H1 (cell line): ENCODE data around the gene GTF2IRD1. TPM values are rescaled to one million over a fixed set of nuclear protein-coding genes. Genes with fewer than 3 reads are reported as not detected.
A peak's percentile ranks its signal among the peaks of the same experiment; 100 is the strongest.

Experiments
- CTCF ChIA-PET: fragments of 300-600 bp; sonication (Branson Sonifier 250); formaldehyde crosslinking; loops from one replicate; lab custom pipeline; 2021; ENCODE audit not compliant: partially characterized antibody; lab: Charles Lee
- POLR2A ChIA-PET: fragments of 300-600 bp; sonication (Branson Sonifier 250); formaldehyde crosslinking; loops from one replicate; lab custom pipeline; 2021; ENCODE audit warnings: inconsistent platforms; ENCODE audit not compliant: partially characterized antibody; lab: Charles Lee
- DNase-seq, 2 experiments: peaks; one replicate each; pipeline versions ENCODE4 v3.0.0 to v3.0.0-alpha.2; 2010 to 2022; ENCODE audit warnings: low spot score in 2 of 2, low read depth in 1 of 2, mixed read lengths in 1 of 2
- FAIRE-seq: peaks from 2 replicates; lab custom pipeline; 2011; peaks lifted over from hg19 to GRCh38; lab: Jason Lieb, UNC
- H2AFZ ChIP-seq: 2 replicates; pipeline ENCODE4 v1.8.1; 2012; ENCODE audit warnings: low read length, inconsistent platforms
- H2AK5ac ChIP-seq: 2 replicates; pipeline ENCODE4 v1.6.1; 2013; ENCODE audit warnings: low read depth, low read length
- H2BK120ac ChIP-seq: replicated peaks from 2 replicates; pipeline ENCODE3; 2013; ENCODE audit warnings: low read depth, low read length, inconsistent platforms
- H2BK12ac ChIP-seq: 2 replicates; pipeline ENCODE4 v1.6.1; 2013; ENCODE audit warnings: low read depth, low read length
- H2BK15ac ChIP-seq: 2 replicates; pipeline ENCODE4 v1.6.1; 2013; ENCODE audit warnings: low read length
- H2BK20ac ChIP-seq: 2 replicates; pipeline ENCODE4 v1.6.1; 2013; ENCODE audit warnings: low read length
- H2BK5ac ChIP-seq: 2 replicates; pipeline ENCODE4 v1.6.1; 2013; ENCODE audit warnings: low read depth, low read length
- H3K14ac ChIP-seq: 2 replicates; pipeline ENCODE4 v1.6.1; 2013; ENCODE audit warnings: inconsistent platforms; ENCODE audit not compliant: insufficient read length
- H3K18ac ChIP-seq: 2 replicates; pipeline ENCODE4 v1.6.1; 2013; ENCODE audit warnings: low read length; ENCODE audit errors: extremely low read depth
- H3K23ac ChIP-seq: 2 replicates; pipeline ENCODE4 v1.6.1; 2013; ENCODE audit warnings: inconsistent platforms; ENCODE audit not compliant: insufficient read length
- H3K23me2 ChIP-seq: 2 replicates; pipeline ENCODE4 v1.6.1; 2013; ENCODE audit warnings: low read depth, low read length
- H3K27ac ChIP-seq: 2 replicates; pipeline ENCODE4 v1.6.1; 2011; ENCODE audit warnings: low read depth, low read length, inconsistent platforms
- H3K27me3 ChIP-seq, 4 experiments: replicated peaks in 1 of 4; 1 replicate in 1 of 4; 2 replicates in 3 of 4; pipeline versions ENCODE4 v1.6.1 to v1.8.1; 2011 to 2013; ENCODE audit warnings: low read length in 3 of 4, mild to moderate bottlenecking in 3 of 4, inconsistent platforms in 2 of 4, mixed read lengths in 2 of 4, moderate library complexity in 1 of 4; ENCODE audit not compliant: control insufficient read depth in 3 of 4, insufficient read depth in 3 of 4; ENCODE audit errors: extremely low read depth in 1 of 4
- H3K36me3 ChIP-seq, 4 experiments: 2 replicates each; pipeline versions ENCODE4 v1.6.1 to v1.8.1; 2011 to 2013; ENCODE audit warnings: mild to moderate bottlenecking in 4 of 4, low read length in 3 of 4, moderate library complexity in 2 of 4, control low read depth in 1 of 4, inconsistent platforms in 1 of 4; ENCODE audit not compliant: insufficient read depth in 4 of 4, control insufficient read depth in 2 of 4
- H3K4ac ChIP-seq: replicated peaks from 2 replicates; pipeline ENCODE3; 2013; ENCODE audit warnings: low read length, low read depth, mixed read lengths, inconsistent platforms; ENCODE audit not compliant: insufficient read length
- H3K4me1 ChIP-seq, 4 experiments: replicated peaks in 1 of 4; 1 replicate in 1 of 4; 2 replicates in 3 of 4; pipeline versions ENCODE4 v1.6.1 to v1.8.1; 2011 to 2013; ENCODE audit warnings: low read length in 3 of 4, inconsistent platforms in 2 of 4, mixed read lengths in 1 of 4; ENCODE audit not compliant: insufficient read depth in 4 of 4, control insufficient read depth in 3 of 4
- H3K4me2 ChIP-seq, 2 experiments: 2 replicates each; pipeline versions ENCODE4 v1.6.1 to v1.8.1; 2011 to 2013; ENCODE audit warnings: low read depth in 2 of 2, low read length in 2 of 2, control low read depth in 1 of 2, inconsistent platforms in 1 of 2, mild to moderate bottlenecking in 1 of 2; ENCODE audit not compliant: insufficient read depth in 1 of 2
- H3K4me3 ChIP-seq, 4 experiments: fragments of 200-600, 300-600 bp in 1 of 4; sonication (generic), shearing (Covaris generic), sonication (Bioruptor Twin) in 1 of 4; 2 replicates each; pipeline versions ENCODE4 v1.5.1 to v1.8.1; 2011 to 2016; ENCODE audit warnings: low read length in 4 of 4, low read depth in 3 of 4, control low read depth in 2 of 4, inconsistent platforms in 2 of 4, mild to moderate bottlenecking in 2 of 4, mixed read lengths in 1 of 4, moderate library complexity in 1 of 4; ENCODE audit not compliant: insufficient read depth in 2 of 4; ENCODE audit errors: extremely low read depth in 1 of 4
- H3K56ac ChIP-seq: replicated peaks from 2 replicates; pipeline ENCODE3; 2013; ENCODE audit warnings: low read depth, mild to moderate bottlenecking, mixed read lengths, low read length, inconsistent platforms; ENCODE audit not compliant: insufficient read length
- H3K79me1 ChIP-seq: 2 replicates; pipeline ENCODE4 v1.6.1; 2013; ENCODE audit warnings: low read depth, low read length, control low read depth
- H3K79me2 ChIP-seq, 2 experiments: 2 replicates each; pipeline versions ENCODE4 v1.6.1 to v1.8.1; 2012 to 2013; ENCODE audit warnings: low read length in 2 of 2, mild to moderate bottlenecking in 2 of 2, inconsistent platforms in 1 of 2; ENCODE audit not compliant: insufficient read depth in 2 of 2, control insufficient read depth in 1 of 2
- H3K9ac ChIP-seq, 4 experiments: replicated peaks in 1 of 4; 1 replicate in 1 of 4; 2 replicates in 3 of 4; pipeline versions ENCODE4 v1.6.1 to v1.8.1; 2011 to 2013; ENCODE audit warnings: low read depth in 3 of 4, low read length in 3 of 4, control low read depth in 2 of 4, mild to moderate bottlenecking in 2 of 4, moderate library complexity in 2 of 4, inconsistent platforms in 1 of 4; ENCODE audit errors: extremely low read depth in 1 of 4
- H3K9me3 ChIP-seq, 2 experiments: 2 replicates each; pipeline versions ENCODE4 v1.6.1 to v1.8.1; 2012 to 2013; ENCODE audit warnings: mild to moderate bottlenecking in 2 of 2, moderate library complexity in 2 of 2, control low read depth in 1 of 2, inconsistent platforms in 1 of 2, low read depth in 1 of 2, low read length in 1 of 2, mixed read lengths in 1 of 2; ENCODE audit not compliant: insufficient read depth in 2 of 2
- H4K20me1 ChIP-seq, 2 experiments: replicated peaks in 1 of 2; 2 replicates each; pipeline versions ENCODE3 to v1.8.1; 2011 to 2013; ENCODE audit warnings: inconsistent platforms in 2 of 2, low read length in 2 of 2, mild to moderate bottlenecking in 1 of 2; ENCODE audit not compliant: insufficient read depth in 2 of 2, control insufficient read depth in 1 of 2
- H4K5ac ChIP-seq: 2 replicates; pipeline ENCODE4 v1.6.1; 2013; ENCODE audit warnings: low read length, low read depth, mixed read lengths, inconsistent platforms; ENCODE audit not compliant: insufficient read length
- H4K8ac ChIP-seq: 2 replicates; pipeline ENCODE4 v1.8.0; 2013; ENCODE audit warnings: mild to moderate bottlenecking, moderate library complexity, low read length, inconsistent platforms; ENCODE audit not compliant: insufficient read depth; ENCODE audit errors: extremely low read depth
- H4K91ac ChIP-seq: replicated peaks from 2 replicates; pipeline ENCODE3; 2013; ENCODE audit warnings: low read length, mixed read lengths, inconsistent platforms; ENCODE audit not compliant: insufficient read length
- E2F6 ChIP-seq: IDR thresholded peaks from 2 replicates; pipeline ENCODE4 v1.6.1; 2012; ENCODE audit warnings: inconsistent platforms
- PHF8 ChIP-seq: fragments of 200-600 bp; sonication (generic); conservative IDR thresholded peaks from 2 replicates; pipeline ENCODE4 v1.7.1; 2012; ENCODE audit warnings: low read depth, mild to moderate bottlenecking, inconsistent platforms, low read length, moderate library complexity
- POLR2AphosphoS5 ChIP-seq: IDR thresholded peaks from 2 replicates; pipeline ENCODE4 v1.6.1; 2011; ENCODE audit warnings: low read depth, low read length
- RFX5 ChIP-seq: IDR thresholded peaks from 2 replicates; pipeline ENCODE4 v1.6.1; 2011; ENCODE audit warnings: low read depth, low read length, improper control_type of control experiment, borderline replicate concordance
- SIRT6 ChIP-seq: IDR thresholded peaks from one replicate; pipeline ENCODE4 v1.7.1; 2012; ENCODE audit warnings: low read length, inconsistent platforms
- SRF ChIP-seq: IDR thresholded peaks from 2 replicates; pipeline ENCODE4 v1.6.1; 2011; ENCODE audit warnings: mild to moderate bottlenecking, low read depth, low read length, moderate library complexity
- TBP ChIP-seq: IDR thresholded peaks from 2 replicates; pipeline ENCODE4 v1.6.1; 2011; ENCODE audit warnings: low read depth, low read length, improper control_type of control experiment
- WGBS, 2 experiments: shearing (Covaris generic) in 1 of 2; methylation state at CpG; one replicate each; pipeline versions ENCODE4 v1.1.6 to v1.1.7; 2013 to 2015; ENCODE audit warnings: low lambda C conversion rate in 2 of 2, mixed read lengths in 2 of 2, inconsistent platforms in 1 of 2, low coverage in 1 of 2, missing lambda C conversion rate in 1 of 2; ENCODE audit not compliant: insufficient replicate concordance in 2 of 2, insufficient coverage in 1 of 2, insufficient read length in 1 of 2; ENCODE audit errors: extremely low coverage in 1 of 2, missing lambda C conversion rate in 1 of 2; 5-methylcytosine and 5-hydroxymethylcytosine counted together
- polyA plus RNA-seq, 7 experiments: library from polyadenylated mRNA; depleted of rRNA in 3 of 7; stranded (reverse) in 5 of 7; unstranded in 2 of 7; fragments of >200 nt in 5 of 7; fragments of 200-250 nt in 2 of 7; gene quantifications; 1 replicate in 5 of 7; 2 replicates in 1 of 7; 4 replicates in 1 of 7; pipeline versions ENCODE4 v1.2.1 to v1.2.3, GENCODE V29; 2011 to 2013; ENCODE audit warnings: missing spikeins in 2 of 7, mixed read lengths in 2 of 7
- total RNA-seq: library from RNA; stranded (reverse); fragmentation: NEBNext Ultra II Directional; extraction: Animal tissue kit (Norgen Biotek cat#: 25700); gene quantifications from 2 replicates; pipeline ENCODE4 v1.2.1, GENCODE V29; 2021
- TF ChIP-seq, protein P1 (sequence below): IDR thresholded peaks from 2 replicates; pipeline ENCODE4 v1.6.1; 2011; ENCODE audit warnings: low read depth, mild to moderate bottlenecking, low read length; ENCODE audit not compliant: insufficient read depth

GTF2IRD1 gene
- total and polyA plus RNA-seq, 2 of the 8 experiments (the other 6 are each of a cell fraction or from before 2014, with no cell fraction given), result 27.4 to 45.4 TPM

- H4K5ac ChIP-seq, result no peak overlapping the region
- no peaks in the 10 kb centered on the region for H3K27me3 ChIP-seq
- no peaks in the 10 kb centered on the region for H3K9me3 ChIP-seq
- no peaks in the 10 kb centered on the region for H3K23me2 ChIP-seq
- H3K23ac ChIP-seq, result no peak overlapping the region
- H4K8ac ChIP-seq, result no peak overlapping the region
- H3K79me2 ChIP-seq, result peaks cover 0 to 55% of the 10 kb centered on the region in 2 experiments; a peak in 2 of 4 replicates
- ChIA-PET CTCF (no interaction called here), POLR2A (interaction anchor here (0.6 to 1.4 kb wide), 4 partner anchors 9 to 94 kb away, joined by 3 to 5 read pairs (median 4); no protein-coding TSS in a partner anchor)
- H3K56ac ChIP-seq, result no peak overlapping the region
- no peak overlapping the region for H3K27ac ChIP-seq
- no peak overlapping the region for H4K91ac ChIP-seq
- DNase-seq, result no peak
- TF ChIP-seq POLR2AphosphoS5 (no peak), E2F6 (no peak), TBP (no peak), RFX5 (no peak), SIRT6 (no peak), SRF (no peak), PHF8 (no peak)
- TF ChIP-seq, protein P1, sequence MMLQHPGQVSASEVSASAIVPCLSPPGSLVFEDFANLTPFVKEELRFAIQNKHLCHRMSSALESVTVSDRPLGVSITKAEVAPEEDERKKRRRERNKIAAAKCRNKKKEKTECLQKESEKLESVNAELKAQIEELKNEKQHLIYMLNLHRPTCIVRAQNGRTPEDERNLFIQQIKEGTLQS, result no peak
- no peak overlapping the region for H2BK15ac ChIP-seq
- no peak overlapping the region for H3K4ac ChIP-seq
- H3K9ac ChIP-seq, result peak overlapping the region in 1 of 4 experiments; percentile 35; a peak in 1 of 7 replicates
- H3K14ac ChIP-seq, result no peak overlapping the region
- H2BK12ac ChIP-seq, result no peak overlapping the region
- H3K79me1 ChIP-seq, result peaks cover 21% of the 10 kb centered on the region
- 90% methylated on average over 8 of the region's 8 CpGs; no CpG with 5 or more reads in 1 of the 2 experiments for WGBS, 2 experiments
- H3K4me3 ChIP-seq, result no peak overlapping the region
- no peak overlapping the region for H2BK5ac ChIP-seq
- no peak for FAIRE-seq
- H3K36me3 ChIP-seq, result no peaks in the 10 kb centered on the region
- H3K4me1 ChIP-seq, result peaks cover 3 to 17% (median 10%) of the 10 kb centered on the region in 4 experiments; a peak in 5 of 7 replicates
- H3K4me2 ChIP-seq, result no peak overlapping the region
- H3K18ac ChIP-seq, result no peak overlapping the region
- no peak overlapping the region for H2AFZ ChIP-seq
- no peak overlapping the region for H2AK5ac ChIP-seq
- no peak overlapping the region for H2BK20ac ChIP-seq
- H2BK120ac ChIP-seq, result no peak overlapping the region
- H4K20me1 ChIP-seq, result peaks cover 4 to 15% of the 10 kb centered on the region in 2 experiments
These were observed 27.9 kb downstream of the GTF2IRD1 start for GRCh38 chr7:74481458-74482196.
